HG03108 (cell line): ENCODE results near the gene PSAP.
A peak's percentile ranks its signal among the peaks of the same experiment; 100 is the strongest.

Experiments used
- ATAC-seq: cut with Tn5 transposase; IDR thresholded peaks from one replicate; pipeline ENCODE4 v1.9.1; 2021; ENCODE audit warnings: moderate library complexity; ENCODE audit not compliant: unreplicated experiment

PSAP gene

DNA sequence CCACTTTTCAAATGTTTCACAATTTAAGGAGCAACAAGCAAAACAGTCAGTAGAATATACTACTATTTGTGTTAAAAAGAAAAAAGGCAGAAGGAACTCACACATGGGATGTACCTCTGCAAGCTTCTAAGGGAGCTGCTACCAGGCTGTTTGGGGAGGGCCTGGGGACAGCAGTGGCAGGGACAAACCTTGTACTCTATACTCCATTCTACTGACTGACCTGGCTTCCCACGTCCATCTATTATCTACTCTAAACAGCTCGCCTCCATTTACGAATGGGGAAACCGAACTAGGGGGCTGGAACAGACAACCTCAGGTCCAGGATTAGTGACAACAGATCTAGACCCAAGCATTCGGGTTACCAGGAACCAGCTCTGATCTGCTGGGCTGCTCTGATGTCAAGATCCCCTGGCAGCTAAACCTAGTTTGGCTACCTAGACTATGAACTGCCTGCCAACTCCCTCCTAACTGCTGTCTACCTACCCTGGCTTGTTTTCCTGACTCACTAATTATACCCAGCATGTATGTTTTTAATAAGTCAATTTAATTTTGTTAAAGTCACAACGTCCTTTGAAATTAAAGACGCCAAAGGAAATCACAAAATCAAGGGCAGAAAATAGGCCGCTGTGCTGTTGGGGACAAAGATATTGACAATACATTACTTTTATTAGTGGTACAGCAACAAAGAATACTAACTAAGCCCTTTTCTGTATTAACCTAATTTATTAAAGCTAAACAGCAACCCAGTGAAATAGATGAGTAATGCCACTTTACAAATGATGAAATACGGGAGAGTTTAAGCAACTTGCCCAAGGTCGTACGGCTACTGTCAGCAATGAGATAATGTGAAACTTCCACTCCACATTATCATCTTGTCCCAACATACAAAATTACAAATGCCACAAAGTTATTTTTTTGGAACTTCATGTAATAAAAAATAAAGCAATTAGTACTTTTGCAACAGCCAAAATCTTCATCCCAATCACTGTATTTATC lies 5.3 kb downstream of the PSAP start:
- ATAC-seq: no peak

DNA sequence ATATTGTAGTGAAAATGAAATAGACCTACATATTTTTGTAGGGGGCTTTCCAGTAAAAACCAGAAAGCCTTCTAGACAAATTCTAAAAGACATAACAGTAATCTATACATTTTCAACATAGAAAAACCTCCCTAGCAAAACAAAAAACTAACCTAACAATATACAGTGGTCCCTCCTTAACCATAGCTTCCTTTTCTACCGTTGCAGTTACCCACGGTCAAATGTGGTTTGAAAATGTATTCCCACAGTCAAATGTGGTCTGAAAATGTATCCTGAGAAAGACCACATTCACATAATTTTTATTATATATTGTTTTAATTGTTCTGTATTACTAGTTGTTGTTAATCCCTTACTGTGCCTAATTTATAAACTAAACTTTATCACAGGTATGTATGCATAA lies 6.4 kb downstream of the PSAP start:
- ATAC-seq: no peak

DNA sequence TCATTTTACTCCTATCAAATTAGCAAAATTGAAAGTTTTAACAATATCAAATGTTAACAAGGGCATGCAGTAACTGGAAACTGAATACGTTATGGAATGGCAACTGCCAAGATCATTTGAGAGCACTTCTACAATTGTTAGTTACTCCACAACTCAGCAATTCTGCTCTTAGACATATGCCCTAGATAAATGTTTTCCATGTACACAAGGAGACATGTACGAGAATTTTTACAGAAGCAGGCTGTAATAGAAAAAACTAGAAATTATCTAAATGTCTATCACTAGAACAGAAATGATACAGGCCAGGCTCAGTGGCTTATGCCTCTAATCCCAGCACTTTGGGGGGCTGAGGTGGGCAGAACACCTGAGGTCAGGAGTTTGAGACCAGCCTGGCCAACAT lies 7.0 kb downstream of the PSAP start:
- no peak for ATAC-seq

DNA sequence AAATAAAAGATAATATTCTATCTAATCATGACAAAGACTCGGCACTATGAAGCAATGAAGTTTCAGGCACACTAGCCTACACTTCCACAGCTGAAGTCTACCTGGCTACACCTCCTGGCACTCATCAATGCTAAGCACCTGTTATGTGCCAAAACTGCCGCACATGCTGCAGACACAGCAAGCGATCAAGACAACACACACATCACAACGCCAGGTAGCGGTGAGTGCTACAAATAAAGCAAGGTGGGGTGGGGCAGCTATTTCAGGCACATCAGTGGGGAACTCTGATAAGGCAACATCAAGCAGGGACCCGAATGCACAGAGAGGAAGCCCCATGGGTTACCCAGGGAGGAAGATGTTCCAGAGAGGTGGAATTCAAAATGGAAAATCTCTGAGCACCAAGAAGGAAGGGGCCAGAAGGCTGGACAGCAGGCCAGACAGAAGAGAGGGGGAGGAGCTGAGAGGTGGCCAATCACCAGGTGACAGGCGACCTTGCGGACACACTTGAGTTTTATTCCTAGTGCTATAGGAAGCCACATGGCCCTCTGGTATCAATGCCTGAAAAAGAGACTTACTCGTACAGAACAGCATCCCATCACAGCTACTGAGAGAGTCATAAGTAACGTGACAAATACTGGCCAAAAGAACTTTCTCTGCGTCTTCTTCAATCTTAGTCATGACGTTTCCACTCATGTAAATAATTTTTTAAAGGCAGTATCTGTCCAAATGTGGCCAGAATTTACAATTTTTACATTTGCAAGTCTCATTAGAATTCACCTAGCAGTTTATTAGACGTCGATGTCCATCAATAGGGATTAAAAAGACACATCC lies 8.0 kb downstream of the PSAP start:
- no peak for ATAC-seq

DNA sequence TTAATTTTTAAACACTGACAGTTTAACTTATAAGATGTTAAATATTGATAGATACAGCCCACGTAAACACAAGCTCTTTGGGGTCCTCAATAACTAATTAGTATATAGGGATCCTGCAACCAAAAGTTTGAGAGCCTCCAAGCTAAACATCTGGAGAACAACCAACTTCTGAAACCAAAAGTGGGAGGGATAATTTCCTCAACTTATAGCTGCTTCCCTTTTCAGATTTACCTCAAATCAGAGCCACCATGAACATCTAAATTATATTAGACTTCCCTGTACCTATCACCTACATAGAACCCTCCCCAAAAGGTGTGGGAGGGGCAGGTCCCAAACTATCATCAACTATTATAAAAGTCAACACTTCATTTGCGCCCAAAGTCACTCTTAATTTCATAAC lies 8.6 kb downstream of the PSAP start:
- no peak for ATAC-seq

DNA sequence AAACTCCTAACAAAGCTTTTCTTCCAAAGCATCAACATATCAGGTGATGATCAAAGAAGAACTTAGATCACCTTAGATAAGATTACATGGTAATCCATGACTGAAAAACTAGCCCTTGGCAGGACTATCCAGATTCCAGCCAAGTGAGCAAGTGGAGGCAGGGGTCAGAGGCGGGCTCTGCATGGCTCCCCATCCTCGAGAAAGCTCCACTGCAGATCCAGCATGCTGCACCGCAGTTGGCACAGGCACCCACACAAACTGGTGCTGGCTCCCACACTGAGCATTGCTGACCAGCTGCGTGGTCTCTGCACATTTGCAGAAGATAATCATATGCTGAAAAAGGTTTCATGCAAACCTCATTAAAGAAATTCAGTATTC lies 10.1 kb downstream of the PSAP start:
- no peak for ATAC-seq

DNA sequence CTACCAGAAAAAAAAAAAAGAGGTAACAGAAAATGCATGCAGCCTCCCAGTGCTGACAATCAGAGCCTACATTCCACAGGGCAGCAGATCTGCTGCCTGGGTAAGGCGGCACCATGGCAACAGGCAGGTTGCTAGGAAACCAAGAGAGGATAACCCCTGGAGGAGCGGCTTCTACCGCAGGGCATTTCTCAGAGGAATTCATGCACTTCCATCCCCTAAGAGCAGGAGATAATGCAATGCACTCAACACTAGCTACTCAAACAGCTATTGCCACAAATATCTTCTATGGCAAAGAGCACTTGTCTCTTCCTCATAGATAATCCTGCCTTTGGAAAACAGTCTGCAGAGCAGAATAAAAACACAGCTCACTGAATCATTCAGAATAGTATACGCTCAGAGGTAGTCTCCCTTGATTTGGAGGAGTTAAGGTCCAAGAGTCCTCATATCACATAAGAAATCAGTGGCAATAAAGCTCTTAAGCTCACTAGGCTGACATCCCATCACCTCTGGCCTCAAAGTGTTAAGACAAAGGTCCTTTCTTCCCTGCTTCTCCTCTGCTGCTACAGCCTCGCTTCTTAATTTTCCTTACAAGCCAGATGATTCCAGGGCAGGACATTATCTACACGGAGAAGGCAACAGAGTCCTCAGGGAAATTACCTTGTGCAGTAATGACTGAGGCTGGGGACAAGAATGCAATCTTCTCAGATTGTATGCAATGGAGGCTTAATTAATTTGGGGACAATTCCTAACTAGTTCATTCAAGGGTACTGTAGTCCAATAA lies 10.7 kb downstream of the PSAP start:
- no peak for ATAC-seq

DNA sequence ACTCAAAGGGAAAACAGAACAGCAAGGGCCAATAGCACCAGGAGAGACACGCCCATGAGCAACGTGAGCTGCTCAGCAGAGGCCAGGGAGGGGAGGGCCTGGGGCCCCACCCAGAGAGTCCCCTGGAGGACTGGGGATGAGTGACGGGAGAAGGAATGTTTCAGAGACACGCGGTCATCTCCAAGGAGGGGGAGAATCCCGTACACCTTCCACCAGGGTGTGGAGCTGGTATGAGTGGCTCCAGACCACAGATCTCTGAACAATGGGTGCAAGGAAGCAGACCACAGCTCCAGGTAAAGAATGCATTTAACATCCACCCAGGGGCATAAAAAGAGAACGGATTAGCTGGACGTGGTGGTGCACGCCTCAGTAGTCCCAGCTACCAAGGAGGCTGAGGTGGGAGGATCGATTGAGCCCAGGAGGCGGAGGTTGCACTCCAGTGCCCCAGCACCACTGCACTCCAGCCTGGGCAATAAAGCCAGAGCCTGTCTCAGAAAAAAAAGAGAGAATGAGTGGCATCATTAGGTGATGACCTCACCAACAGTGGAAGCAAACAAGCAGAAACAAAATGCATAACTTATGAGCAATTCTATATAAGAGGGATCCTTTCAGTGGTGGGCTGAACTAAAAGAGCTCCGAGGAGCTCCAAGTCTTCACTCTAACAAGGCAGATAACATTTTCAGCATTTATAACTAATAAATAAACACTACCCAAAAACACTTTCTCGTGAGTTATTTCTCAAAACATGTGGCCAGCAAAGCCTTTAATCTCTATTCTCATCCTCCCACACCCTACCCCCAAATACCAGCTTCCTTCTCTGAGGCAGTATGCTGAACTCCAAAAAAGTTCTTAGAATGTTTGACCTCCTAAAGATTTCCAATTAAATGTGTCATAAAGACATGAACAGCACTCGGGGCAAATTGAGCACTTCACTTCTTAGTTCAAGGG lies 12.5 kb downstream of the PSAP start:
- no peak for ATAC-seq

DNA sequence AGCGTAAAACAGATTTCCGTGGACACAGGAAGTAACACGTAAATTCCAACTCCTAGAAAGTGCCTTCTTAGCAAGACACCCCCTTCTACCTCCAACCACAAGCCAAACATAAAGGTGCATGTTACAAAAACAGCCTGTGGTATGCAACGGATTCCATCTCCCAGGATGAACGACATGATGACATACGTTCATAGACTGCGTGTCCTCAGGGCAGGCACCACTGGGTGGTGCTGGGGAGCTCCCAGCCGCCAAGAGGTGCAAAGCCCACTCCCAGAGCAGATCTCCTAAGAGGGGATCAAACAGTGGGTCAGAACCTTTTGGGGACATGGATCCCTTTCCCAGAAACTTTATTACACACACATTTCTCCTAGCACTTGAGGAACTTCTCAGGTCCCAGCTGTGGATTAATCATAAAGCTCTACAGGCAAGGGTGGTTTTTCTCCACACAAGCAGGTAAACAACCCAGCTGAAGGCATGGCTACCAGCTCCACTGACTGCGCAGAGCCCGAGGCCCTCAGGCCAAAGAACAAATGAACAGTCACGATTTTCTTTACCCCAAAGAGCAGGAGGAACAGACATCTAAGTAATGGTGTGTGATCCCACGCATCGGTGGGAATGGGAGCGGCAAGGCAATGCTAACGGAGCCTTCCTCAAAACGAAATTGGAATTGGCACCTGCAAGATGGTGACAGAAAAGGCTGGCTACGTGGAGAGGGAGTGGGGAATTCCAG lies 13.8 kb downstream of the PSAP start:
- no peak for ATAC-seq

DNA sequence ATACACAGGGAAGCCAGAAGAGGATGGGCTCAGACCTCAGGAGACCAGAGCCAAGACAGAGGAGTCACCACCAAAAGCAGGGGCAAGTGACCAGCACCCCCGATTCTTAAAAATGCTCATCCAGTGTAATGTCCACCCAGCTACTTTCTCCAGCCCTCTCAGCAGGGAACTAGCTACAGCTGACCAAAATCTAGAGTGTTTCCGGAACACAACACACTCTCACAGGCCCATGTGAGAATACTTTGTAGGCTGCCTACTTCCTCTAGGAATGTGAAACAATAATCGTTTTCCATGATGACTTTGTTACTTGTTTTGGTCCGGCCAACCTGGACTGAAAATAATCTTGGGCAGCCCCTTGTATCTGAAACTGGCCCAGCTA lies 14.5 kb downstream of the PSAP start:
- ATAC-seq: peak; percentile 19

DNA sequence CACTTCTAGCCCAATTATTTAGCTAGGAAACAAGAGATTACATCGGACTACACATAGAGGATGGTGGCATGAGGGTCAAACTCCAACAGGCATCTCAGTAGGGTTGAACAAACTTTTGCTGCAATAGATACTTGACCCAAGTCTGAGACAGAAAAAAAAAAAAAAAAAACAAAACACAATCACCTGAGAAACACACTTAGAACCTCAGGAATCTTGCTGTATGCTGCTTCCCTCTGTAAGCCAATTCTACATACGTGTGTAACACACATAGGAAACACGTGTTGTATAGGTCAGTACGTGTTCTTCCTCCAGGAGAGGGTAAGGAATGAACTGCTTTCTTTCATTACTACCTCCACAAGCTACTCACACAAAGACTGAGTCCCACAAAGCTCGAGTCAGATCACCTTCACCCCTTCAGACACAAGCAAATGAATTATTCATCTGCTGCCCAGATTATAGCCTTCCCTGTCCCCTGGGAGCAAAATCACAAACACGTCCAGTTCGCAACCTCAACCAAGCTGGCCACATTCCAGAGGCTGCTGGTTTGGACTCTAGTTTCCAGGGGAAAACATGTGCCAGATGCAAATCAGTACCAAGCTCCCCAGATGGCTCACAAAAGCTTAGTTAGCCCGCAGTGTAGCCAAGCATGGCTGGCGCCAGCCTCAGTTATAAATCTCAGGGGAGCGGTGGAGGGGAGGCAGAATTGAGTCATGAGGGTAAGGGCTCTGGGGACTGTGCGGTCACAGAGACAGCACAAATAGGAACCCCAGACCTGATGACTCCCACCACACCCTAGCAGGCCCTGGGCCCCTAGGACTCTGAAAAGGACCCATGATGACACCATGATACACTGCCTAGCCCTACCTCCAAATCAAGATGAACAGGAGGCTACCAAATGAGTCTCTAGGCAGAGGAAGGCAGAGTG lies 15.1 kb downstream of the PSAP start:
- ATAC-seq: peak; percentile 87

DNA sequence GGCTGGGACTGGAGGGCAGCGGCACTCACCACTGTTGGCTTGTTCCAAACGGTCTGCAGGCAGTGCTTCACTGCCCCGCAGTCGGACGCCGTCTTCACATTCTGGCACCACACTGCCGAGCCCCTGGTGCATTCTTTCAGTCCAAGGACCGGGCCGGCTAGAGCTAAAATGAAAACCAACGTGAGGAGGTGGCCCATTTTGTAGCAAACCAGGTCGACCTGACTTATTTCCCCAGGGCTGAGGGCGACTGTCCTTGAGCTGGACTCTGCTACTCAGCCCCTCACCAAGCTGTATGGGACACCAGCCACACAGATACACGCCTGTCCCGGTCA lies 16.7 kb downstream of the PSAP start:
- ATAC-seq: no peak

DNA sequence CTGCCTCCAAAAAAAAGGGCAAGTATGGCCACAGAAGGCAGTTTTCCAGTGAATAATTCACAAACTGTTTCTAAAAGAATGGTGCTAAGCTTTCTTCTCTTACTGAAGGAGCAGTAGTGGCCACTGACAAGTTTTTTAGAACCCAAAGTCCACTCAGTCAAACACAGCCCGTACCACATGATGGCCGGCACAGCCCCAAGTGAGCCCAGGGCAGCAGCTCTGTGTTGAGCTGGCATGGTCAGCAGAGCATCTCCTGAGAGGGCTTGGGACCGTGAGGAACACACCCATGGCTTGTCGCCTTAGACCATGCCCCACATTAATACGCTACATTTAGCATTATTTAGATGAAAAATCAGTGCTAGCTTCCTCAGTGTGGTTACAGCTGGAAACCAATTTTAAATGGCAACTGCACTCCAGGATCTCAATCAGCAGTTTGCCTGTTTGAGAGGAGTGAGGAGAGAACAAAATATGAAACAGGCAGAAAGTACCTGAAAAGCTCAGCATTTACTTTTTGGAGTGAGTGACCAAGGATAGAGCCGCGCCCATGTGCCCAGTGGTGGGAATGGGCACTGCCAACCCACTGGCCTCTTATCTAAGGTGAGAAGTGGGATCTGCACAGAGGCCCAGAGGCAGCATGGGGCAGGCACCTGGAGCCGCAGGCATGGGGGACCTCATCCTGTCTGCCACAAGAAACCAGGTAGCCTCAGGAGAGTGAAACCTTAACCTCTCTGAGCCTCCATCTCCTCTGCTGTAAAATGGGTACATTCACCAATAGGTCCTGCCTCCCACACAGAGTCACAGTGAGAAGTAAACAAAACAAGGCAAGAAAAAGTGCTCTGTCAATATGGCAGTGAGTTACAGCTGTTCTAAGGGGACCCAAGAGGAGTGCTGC lies 17.4 kb downstream of the PSAP start:
- no peak for ATAC-seq

DNA sequence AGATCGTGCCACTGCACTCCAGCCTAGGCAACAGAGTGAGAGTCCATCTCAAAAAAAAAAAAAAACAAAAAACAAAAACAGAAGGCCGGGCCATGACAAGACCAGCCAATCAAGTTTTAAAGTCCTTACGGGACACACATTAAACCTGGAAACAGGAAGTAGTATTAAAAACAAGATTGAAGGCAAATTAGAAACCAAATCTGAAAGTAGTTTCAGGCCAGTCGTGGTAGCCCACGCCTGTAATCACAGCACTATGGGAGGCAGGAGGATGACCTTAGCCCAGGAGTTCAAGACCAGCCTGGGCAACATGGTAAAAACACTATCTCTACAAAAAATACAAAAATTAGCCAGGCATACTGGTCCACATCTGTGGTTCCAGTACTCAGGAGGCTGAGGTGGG lies 18.1 kb downstream of the PSAP start:
- ATAC-seq: no peak

DNA sequence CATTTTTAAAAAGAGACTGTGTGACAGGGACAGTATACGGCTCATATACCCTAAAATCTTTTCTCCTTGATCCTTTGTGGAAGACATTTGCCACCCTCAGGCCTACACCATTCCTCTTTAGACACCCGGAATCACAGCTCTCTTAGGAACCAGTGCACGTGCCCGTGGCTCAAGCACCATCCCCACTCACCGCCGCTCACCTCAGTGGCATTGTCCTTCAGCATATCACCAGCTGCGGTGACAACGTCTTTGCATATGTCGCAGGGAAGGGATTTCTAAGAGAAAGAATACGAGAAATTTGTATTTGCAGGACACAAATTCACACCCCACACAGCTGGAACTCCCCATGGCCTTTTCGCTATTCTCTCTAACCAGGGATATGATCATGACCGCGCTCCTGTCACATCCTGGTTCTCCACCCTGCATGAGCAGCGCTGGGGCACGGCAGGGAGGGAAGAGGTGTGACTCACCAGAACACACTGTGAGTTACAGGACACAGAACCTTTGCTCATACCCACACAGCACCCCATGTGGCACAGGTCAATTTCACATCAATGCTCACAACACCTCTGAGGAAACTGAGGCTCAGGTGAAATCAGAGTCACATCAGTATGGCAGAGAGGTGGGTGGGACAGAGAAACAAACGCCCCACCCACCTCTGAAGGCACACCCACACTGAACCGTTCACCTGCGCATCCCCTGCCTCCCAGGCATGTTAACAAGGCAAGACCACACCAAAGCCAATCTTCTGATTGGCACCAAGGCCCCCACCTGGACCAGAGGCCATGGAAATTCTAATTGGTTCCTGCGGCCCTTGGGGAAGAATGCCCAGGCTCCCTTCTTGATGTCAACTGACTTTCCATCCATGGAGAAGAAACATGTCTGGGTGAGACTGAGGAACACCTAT lies 19.2 kb downstream of the PSAP start:
- ATAC-seq: no peak

DNA sequence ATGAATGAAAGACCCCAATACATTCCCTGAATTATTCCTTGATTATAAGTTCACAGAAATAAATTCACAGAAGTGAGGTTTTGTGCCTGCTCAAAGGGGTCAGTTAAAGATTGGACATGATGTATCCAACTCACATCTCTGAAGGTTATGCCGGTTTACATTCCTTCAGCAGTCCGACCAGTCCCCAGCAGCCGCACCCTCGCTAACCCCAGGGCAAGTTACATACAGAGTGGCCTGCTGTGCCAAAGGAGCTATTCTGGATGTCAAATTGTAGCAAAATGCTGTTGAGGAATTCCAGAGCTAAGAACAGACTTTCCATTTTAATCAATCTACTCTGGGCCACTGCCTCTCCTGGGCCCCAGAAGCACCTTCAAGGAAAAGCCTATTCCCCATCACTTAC lies 20.3 kb downstream of the PSAP start:
- ATAC-seq: no peak

DNA sequence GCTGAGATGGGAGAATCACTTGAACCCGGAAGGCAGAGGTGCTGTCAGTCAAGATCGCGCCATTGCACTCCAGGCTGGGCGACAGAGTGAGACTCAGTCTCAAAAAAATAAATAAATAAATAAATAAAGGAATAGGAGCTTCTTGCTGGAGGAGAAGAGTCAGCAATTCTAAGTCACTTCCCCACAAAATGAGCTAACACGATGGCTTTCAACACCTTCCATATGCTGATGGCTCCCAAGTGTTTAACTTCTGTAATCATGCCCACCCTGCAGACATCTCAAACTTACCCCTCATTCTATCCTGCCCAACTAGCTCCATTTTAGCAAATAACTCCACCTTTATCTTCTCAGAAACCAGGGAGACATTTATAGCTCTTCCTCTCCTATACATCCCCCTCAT lies 21.2 kb downstream of the PSAP start:
- ATAC-seq: no peak
